GM12878 (cell line): ENCODE results near the gene PDE12. TPM values are rescaled to one million over a fixed set of nuclear protein-coding genes. Genes with fewer than 3 reads are reported as not detected.
A peak's percentile ranks its signal among the peaks of the same experiment; 100 is the strongest.

ENCODE experiments used
- ATAC-seq: fragments of 200-7000 bp; cut with Tn5 transposase; 3 replicates; pipeline ENCODE4 v1.9.1; 2020; ENCODE audit warnings: mild to moderate bottlenecking, moderate library complexity
- BruUV-seq: library from RNA; stranded (reverse); fragments of 400-500 nt; replicated peaks from 2 replicates; lab custom pipeline; 2021; lab: Mats Ljungman, UMichigan
- CTCF ChIA-PET: fragments of 300-600 bp; sonication (Branson Sonifier 250); formaldehyde crosslinking; extraction: SDS; loops from one replicate; lab custom pipeline; 2021; ENCODE audit warnings: inconsistent platforms; lab: Yijun Ruan, JAX
- POLR2A ChIA-PET: fragments of 350-600 bp; formaldehyde crosslinking; extraction: SDS; loops from one replicate; lab custom pipeline; 2021; ENCODE audit warnings: inconsistent platforms; lab: Charles Lee
- RAD21 ChIA-PET: fragments of 300-600 bp; sonication (Branson Sonifier 250); formaldehyde crosslinking; loops from one replicate; lab custom pipeline; 2023; ENCODE audit warnings: antibody characterized with exemption; ENCODE audit not compliant: unreplicated experiment; lab: Charles Lee
- SMC1A ChIA-PET: fragments of 300-600 bp; sonication (Branson Sonifier 250); formaldehyde crosslinking; loops from one replicate; lab custom pipeline; 2023; ENCODE audit not compliant: unreplicated experiment, uncharacterized antibody; lab: Charles Lee
- DNase-seq: peaks from one replicate; pipeline ENCODE4 v3.0.0-alpha.2; 2011; ENCODE audit warnings: low read depth, low spot score
- FAIRE-seq: peaks from 3 replicates; lab custom pipeline; 2011; peaks lifted over from hg19 to GRCh38; lab: Jason Lieb, UNC
- H2AFZ ChIP-seq: 2 replicates; pipeline ENCODE4 v1.6.0; 2011; ENCODE audit warnings: low read depth, low read length, control low read depth; ENCODE audit not compliant: control insufficient read depth
- H3K27ac ChIP-seq: 2 replicates; pipeline ENCODE4 v1.5.1; 2011; ENCODE audit warnings: control low read depth; ENCODE audit not compliant: control insufficient read depth, insufficient read depth
- H3K27me3 ChIP-seq, 2 experiments: replicated peaks in 1 of 2; 2 replicates each; pipeline versions ENCODE4 v1.6.0 to v1.6.1; 2011; ENCODE audit warnings: low read length in 1 of 2; ENCODE audit not compliant: control insufficient read depth in 2 of 2, insufficient read depth in 2 of 2
- H3K36me3 ChIP-seq, 2 experiments: 2 replicates each; pipeline ENCODE4 v1.5.1; 2011; ENCODE audit warnings: low read length in 1 of 2; ENCODE audit not compliant: control insufficient read depth in 2 of 2, insufficient read depth in 2 of 2
- H3K4me1 ChIP-seq: 2 replicates; pipeline ENCODE4 v1.6.1; 2011; ENCODE audit warnings: mild to moderate bottlenecking, low read length, moderate library complexity, mixed read lengths; ENCODE audit not compliant: control insufficient read depth, insufficient read depth
- H3K4me2 ChIP-seq: 2 replicates; pipeline ENCODE4 v1.6.0; 2011; ENCODE audit warnings: control low read depth; ENCODE audit not compliant: control insufficient read depth, insufficient read depth
- H3K4me3 ChIP-seq: fragments of 200-600 bp; sonication (generic); 2 replicates; pipeline ENCODE4 v1.5.1; 2016
- H3K79me2 ChIP-seq: 2 replicates; pipeline ENCODE4 v1.6.0; 2011; ENCODE audit warnings: low read length; ENCODE audit not compliant: control insufficient read depth, insufficient read depth
- H3K9ac ChIP-seq: 2 replicates; pipeline ENCODE4 v1.8.0; 2011; ENCODE audit warnings: low read length, control low read depth, mixed read lengths; ENCODE audit not compliant: control insufficient read depth, insufficient read depth
- H3K9me3 ChIP-seq: replicated peaks from 3 replicates; pipeline ENCODE4 v1.5.1; 2011; ENCODE audit warnings: mild to moderate bottlenecking, low read length; ENCODE audit not compliant: control insufficient read depth, insufficient read depth
- H4K20me1 ChIP-seq: 2 replicates; pipeline ENCODE4 v1.6.0; 2011; ENCODE audit not compliant: control insufficient read depth, insufficient read depth
- CBX5 ChIP-seq: sonication (generic); IDR thresholded peaks from 2 replicates; pipeline ENCODE4 v1.6.1; 2016; ENCODE audit warnings: low read depth, moderate library complexity, mild to moderate bottlenecking, inconsistent platforms
- LARP7 ChIP-seq: fragments of 450-650 bp; IDR thresholded peaks from 2 replicates; pipeline ENCODE4 v1.6.1; 2017; ENCODE audit warnings: mild to moderate bottlenecking
- MEF2A ChIP-seq: IDR thresholded peaks from 2 replicates; pipeline ENCODE4 v1.6.1; 2011; ENCODE audit warnings: low read depth, mild to moderate bottlenecking, low read length, moderate library complexity; ENCODE audit not compliant: insufficient read depth
- RUNX3 ChIP-seq: IDR thresholded peaks from 2 replicates; pipeline ENCODE4 v1.6.1; 2012; ENCODE audit warnings: low read length, inconsistent platforms
- SIN3A ChIP-seq: IDR thresholded peaks from 2 replicates; pipeline ENCODE4 v1.6.1; 2012; ENCODE audit warnings: low read depth, low read length, improper control_type of control experiment
- SMAD1 ChIP-seq: fragments of 450-650 bp; IDR thresholded peaks from 2 replicates; pipeline ENCODE4 v1.6.1; 2018; ENCODE audit warnings: mild to moderate bottlenecking, low read depth; ENCODE audit not compliant: partially characterized antibody
- STAT1 ChIP-seq: fragments of 450-650 bp; conservative IDR thresholded peaks from 2 replicates; pipeline ENCODE4 v1.6.1; 2014; ENCODE audit warnings: antibody characterized with exemption, mild to moderate bottlenecking
- TCF3 ChIP-seq: IDR thresholded peaks from 2 replicates; pipeline ENCODE4 v1.6.1; 2012; ENCODE audit warnings: low read depth, mild to moderate bottlenecking, low read length, borderline replicate concordance; ENCODE audit not compliant: insufficient read depth
- WGBS: methylation state at CpG from one replicate; pipeline ENCODE4 v1.1.6; 2016; ENCODE audit warnings: low lambda C conversion rate; ENCODE audit not compliant: insufficient replicate concordance, insufficient coverage; ENCODE audit errors: missing lambda C conversion rate; 5-methylcytosine and 5-hydroxymethylcytosine counted together
- in situ Hi-C: fragments of 300-500 bp; cut with MboI; formaldehyde crosslinking; loops from 9 replicates; pipeline ENCODE4 v1.14.3; 2018; ENCODE audit warnings: mixed read lengths
- intact Hi-C: fragments of 100-400 bp; cut with micrococcal nuclease; formaldehyde crosslinking; loops from one replicate; pipeline ENCODE4 v1.14.2; 2022; ENCODE audit not compliant: unreplicated experiment
- polyA plus RNA-seq, 11 experiments: library from polyadenylated mRNA; depleted of rRNA in 4 of 11; unstranded in 6 of 11; stranded (reverse) in 5 of 11; fragments of >200 nt; fragmentation: Nextera tagmentation in 4 of 11; fragmentation: Illumina TruSeq in 1 of 11; extraction: Ambion mirVana in 4 of 11; extraction: Trizol in 1 of 11; gene quantifications; 1 replicate in 1 of 11; 2 replicates in 10 of 11; pipeline versions ENCODE4 v1.2.1 to v1.2.3, GENCODE V29; 2011 to 2016; ENCODE audit warnings: inconsistent platforms in 2 of 11, missing spikeins in 2 of 11, low read depth in 1 of 11
- total RNA-seq, 4 experiments: library from RNA; depleted of rRNA in 3 of 4; stranded (reverse); fragments of >200 nt in 3 of 4; fragmentation: Illumina TruSeq in 1 of 4; extraction: Trizol in 1 of 4; gene quantifications; 2 replicates each; pipeline versions ENCODE4 v1.2.1 to v1.2.3, GENCODE V29; 2013 to 2021
- TF ChIP-seq, protein P1 (sequence below): fragments of 450-650 bp; IDR thresholded peaks from 2 replicates; pipeline ENCODE4 v1.6.1; 2017; ENCODE audit warnings: mild to moderate bottlenecking, moderate library complexity
- TF ChIP-seq, protein P2 (sequence below): fragments of 450-650 bp; IDR thresholded peaks from 2 replicates; pipeline ENCODE4 v1.6.1; 2016; ENCODE audit warnings: mild to moderate bottlenecking, moderate library complexity, borderline replicate concordance
- TF ChIP-seq, protein P3 (sequence below): IDR thresholded peaks from 2 replicates; pipeline ENCODE4 v1.6.1; 2011; ENCODE audit warnings: borderline replicate concordance, low read depth, mild to moderate bottlenecking, moderate library complexity, mixed read lengths, low read length; ENCODE audit not compliant: insufficient read depth; ENCODE audit errors: extremely low read length

Gene PDE12
- total and polyA plus RNA-seq, 10 of the 15 experiments (the other 5 are each of a cell fraction or from before 2014, with no cell fraction given) = 3.0 to 26.1 (median 17.4) TPM

DNA sequence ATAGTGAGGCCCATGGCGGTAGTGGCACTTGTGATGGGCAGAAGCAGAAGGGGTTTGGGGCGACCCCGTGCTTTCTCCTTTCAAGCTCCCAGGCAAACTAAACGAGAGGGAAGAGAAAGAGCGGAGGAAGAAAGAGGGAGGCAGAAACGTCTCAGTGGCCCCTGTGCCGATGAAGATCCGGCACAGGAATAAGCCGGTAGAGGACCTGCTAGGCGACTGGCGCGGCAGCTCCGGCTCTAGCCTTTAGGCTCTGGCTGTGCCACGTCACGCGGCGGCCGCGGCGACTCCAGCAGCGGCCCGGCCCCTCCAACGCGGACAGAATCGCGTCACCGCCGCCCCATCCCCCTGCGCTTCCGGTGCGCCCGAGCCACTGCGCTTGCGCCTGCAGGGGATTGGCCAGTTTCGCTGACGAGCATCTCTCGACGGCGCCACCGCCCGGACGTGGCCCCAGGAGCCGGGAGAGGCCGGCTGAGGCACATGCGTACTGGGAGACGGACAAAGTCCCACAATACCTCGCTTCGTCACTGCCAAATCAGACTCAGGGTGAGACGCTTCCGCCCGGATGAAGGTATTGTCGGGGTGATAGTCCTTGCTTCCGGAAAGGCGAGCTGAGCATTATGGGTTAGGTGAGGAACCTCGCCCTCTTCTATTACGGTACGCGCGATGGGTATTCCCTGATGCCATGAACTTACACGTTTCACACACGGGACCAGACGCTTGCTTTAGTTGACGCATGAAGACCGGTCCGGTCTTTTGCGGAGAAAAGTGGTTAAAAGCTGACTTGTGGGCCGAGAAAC, 41.3 kb downstream of the PDE12 start, which contains the start of gene ARF4:
TSS of gene ARF4 (minus strand) at position 218 of the 797 bp plus-strand sequence. CDS start at position 14, 204 bp downstream.
- Histone ChIP-seq H3K27me3 (no peaks in the 10 kb centered on the region), H3K79me2 (peaks cover 65% of the 10 kb centered on the region), H3K4me1 (no peaks in the 10 kb centered on the region; the same call in 1 of the 2 replicates), H3K27ac (peak within 1 kb of the TSS; percentile 95), H3K36me3 (peaks cover 0 to 2% of the 10 kb centered on the region in 2 experiments; a peak in 1 of 4 replicates), H3K4me2 (peak within 1 kb of the TSS; percentile 69), H3K4me3 (peak within 1 kb of the TSS; percentile 91), H3K9ac (peak within 1 kb of the TSS; percentile 97), H2AFZ (peak within 1 kb of the TSS; percentile 73), H3K9me3 (no peaks in the 10 kb centered on the region), H4K20me1 (no peaks in the 10 kb centered on the region)
- RAD21 ChIA-PET = interaction anchor here (0.8 to 2.7 kb wide), 10 partner anchors 37 to 229 kb away, joined by 3 to 22 read pairs (median 6); partner anchors contain the start of genes DENND6A, PDE12 and SLMAP
- DNase-seq (peak; percentile 99), ATAC-seq (peak; percentile 92), FAIRE-seq (peak; percentile 98)
- no TSS peak for BruUV-seq
- intact Hi-C loops (loop anchor here (1.0 to 5.0 kb wide), 4 partner anchors 41 to 160 kb away; partner anchors contain the start of genes PDE12 and SLMAP), in situ Hi-C loops (no loop called here)
- POLR2A ChIA-PET = interaction anchor here (0.6 to 5.0 kb wide), 10 partner anchors 11 to 823 kb away, joined by 3 to 36 read pairs (median 5); partner anchors contain the start of genes DENND6A, PDE12 and SLMAP
- SMC1A ChIA-PET = interaction anchor here (0.6 to 2.4 kb wide), 10 partner anchors 37 to 229 kb away, joined by 3 to 14 read pairs (median 5); partner anchors contain the start of genes PDE12 and SLMAP
- 1% methylated on average over 67 of the region's 67 CpGs for WGBS
- CTCF ChIA-PET = interaction anchor here (1.1 to 1.9 kb wide), 6 partner anchors 16 to 401 kb away, joined by 3 to 6 read pairs (median 4); partner anchors contain the start of gene PDE12
- TF ChIP-seq RUNX3 (peak; percentile 42), SMAD1 (peak; percentile 95), LARP7 (peak; percentile 60), STAT1 (peak; percentile 93), CBX5 (peak; percentile 41; the same call in 1 of the 2 replicates), TCF3 (peak; percentile 80; the same call in 1 of the 2 replicates), MEF2A (0 out of 2 replicates have a peak, but pooled peaks have one; percentile 16), SIN3A (0 out of 2 replicates have a peak, but pooled peaks have one; percentile 63)
- TF ChIP-seq, protein P1, sequence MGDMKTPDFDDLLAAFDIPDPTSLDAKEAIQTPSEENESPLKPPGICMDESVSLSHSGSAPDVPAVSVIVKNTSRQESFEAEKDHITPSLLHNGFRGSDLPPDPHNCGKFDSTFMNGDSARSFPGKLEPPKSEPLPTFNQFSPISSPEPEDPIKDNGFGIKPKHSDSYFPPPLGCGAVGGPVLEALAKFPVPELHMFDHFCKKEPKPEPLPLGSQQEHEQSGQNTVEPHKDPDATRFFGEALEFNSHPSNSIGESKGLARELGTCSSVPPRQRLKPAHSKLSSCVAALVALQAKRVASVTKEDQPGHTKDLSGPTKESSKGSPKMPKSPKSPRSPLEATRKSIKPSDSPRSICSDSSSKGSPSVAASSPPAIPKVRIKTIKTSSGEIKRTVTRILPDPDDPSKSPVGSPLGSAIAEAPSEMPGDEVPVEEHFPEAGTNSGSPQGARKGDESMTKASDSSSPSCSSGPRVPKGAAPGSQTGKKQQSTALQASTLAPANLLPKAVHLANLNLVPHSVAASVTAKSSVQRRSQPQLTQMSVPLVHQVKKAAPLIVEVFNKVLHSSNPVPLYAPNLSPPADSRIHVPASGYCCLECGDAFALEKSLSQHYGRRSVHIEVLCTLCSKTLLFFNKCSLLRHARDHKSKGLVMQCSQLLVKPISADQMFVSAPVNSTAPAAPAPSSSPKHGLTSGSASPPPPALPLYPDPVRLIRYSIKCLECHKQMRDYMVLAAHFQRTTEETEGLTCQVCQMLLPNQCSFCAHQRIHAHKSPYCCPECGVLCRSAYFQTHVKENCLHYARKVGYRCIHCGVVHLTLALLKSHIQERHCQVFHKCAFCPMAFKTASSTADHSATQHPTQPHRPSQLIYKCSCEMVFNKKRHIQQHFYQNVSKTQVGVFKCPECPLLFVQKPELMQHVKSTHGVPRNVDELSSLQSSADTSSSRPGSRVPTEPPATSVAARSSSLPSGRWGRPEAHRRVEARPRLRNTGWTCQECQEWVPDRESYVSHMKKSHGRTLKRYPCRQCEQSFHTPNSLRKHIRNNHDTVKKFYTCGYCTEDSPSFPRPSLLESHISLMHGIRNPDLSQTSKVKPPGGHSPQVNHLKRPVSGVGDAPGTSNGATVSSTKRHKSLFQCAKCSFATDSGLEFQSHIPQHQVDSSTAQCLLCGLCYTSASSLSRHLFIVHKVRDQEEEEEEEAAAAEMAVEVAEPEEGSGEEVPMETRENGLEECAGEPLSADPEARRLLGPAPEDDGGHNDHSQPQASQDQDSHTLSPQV = no peak
- TF ChIP-seq, protein P2, sequence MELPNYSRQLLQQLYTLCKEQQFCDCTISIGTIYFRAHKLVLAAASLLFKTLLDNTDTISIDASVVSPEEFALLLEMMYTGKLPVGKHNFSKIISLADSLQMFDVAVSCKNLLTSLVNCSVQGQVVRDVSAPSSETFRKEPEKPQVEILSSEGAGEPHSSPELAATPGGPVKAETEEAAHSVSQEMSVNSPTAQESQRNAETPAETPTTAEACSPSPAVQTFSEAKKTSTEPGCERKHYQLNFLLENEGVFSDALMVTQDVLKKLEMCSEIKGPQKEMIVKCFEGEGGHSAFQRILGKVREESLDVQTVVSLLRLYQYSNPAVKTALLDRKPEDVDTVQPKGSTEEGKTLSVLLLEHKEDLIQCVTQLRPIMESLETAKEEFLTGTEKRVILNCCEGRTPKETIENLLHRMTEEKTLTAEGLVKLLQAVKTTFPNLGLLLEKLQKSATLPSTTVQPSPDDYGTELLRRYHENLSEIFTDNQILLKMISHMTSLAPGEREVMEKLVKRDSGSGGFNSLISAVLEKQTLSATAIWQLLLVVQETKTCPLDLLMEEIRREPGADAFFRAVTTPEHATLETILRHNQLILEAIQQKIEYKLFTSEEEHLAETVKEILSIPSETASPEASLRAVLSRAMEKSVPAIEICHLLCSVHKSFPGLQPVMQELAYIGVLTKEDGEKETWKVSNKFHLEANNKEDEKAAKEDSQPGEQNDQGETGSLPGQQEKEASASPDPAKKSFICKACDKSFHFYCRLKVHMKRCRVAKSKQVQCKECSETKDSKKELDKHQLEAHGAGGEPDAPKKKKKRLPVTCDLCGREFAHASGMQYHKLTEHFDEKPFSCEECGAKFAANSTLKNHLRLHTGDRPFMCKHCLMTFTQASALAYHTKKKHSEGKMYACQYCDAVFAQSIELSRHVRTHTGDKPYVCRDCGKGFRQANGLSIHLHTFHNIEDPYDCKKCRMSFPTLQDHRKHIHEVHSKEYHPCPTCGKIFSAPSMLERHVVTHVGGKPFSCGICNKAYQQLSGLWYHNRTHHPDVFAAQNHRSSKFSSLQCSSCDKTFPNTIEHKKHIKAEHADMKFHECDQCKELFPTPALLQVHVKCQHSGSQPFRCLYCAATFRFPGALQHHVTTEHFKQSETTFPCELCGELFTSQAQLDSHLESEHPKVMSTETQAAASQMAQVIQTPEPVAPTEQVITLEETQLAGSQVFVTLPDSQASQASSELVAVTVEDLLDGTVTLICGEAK = peak; percentile 88
- TF ChIP-seq, protein P3, sequence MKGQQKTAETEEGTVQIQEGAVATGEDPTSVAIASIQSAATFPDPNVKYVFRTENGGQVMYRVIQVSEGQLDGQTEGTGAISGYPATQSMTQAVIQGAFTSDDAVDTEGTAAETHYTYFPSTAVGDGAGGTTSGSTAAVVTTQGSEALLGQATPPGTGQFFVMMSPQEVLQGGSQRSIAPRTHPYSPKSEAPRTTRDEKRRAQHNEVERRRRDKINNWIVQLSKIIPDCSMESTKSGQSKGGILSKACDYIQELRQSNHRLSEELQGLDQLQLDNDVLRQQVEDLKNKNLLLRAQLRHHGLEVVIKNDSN = peak; percentile 3
